GM12874 (cell line): ENCODE results near the gene ZNRF3.

ENCODE experiments used
- TF ChIP-seq, protein P1 (sequence below): IDR thresholded peaks from 2 replicates; pipeline ENCODE4 v1.5.1; 2011; ENCODE audit warnings: low read depth, mild to moderate bottlenecking, control low read depth, low read length, moderate library complexity; ENCODE audit not compliant: insufficient read depth

ZNRF3 gene

DNA sequence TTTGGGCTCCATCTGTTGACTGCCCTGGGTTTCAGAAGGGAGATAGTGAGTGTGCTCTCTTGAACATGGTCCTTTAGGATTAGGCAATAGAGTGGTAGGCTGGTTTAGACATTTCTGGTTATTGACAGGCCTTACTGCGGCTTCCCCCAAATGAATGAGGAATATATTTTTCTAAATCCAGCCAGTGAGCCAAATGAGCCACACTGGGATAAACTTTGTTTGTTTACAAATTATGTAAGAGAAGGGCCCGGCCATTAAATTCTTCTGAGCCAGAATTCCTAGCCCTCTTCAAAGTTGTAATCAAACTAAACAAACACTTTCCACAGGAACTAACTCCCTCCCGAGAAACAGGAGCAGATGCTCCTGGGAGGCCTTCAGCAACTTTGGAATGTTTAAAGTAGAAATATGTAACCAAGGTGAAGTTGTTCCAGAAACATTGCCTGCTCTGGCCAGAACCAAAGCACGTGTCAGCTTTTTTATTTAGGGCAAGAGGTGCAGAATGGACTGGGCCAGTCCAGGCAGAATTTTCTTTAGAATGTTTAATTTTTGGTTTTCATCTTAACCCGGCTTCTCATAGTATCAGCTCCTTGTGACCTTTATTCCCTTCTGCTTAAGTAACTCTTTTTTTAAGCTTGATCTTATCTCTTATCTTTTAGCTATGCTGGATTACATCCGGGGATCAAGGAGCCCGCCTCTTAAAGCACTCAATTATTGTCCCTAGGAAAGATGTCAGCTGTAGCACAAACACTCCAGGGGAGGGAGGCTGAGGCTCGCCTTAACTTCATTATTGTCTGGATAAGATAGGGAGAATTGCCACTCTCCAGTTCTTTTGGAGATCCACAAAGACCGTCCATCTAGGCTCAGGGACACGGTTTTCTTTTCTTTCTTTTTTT is 28.7 kb downstream of the ZNRF3 start:
- TF ChIP-seq, protein P1, sequence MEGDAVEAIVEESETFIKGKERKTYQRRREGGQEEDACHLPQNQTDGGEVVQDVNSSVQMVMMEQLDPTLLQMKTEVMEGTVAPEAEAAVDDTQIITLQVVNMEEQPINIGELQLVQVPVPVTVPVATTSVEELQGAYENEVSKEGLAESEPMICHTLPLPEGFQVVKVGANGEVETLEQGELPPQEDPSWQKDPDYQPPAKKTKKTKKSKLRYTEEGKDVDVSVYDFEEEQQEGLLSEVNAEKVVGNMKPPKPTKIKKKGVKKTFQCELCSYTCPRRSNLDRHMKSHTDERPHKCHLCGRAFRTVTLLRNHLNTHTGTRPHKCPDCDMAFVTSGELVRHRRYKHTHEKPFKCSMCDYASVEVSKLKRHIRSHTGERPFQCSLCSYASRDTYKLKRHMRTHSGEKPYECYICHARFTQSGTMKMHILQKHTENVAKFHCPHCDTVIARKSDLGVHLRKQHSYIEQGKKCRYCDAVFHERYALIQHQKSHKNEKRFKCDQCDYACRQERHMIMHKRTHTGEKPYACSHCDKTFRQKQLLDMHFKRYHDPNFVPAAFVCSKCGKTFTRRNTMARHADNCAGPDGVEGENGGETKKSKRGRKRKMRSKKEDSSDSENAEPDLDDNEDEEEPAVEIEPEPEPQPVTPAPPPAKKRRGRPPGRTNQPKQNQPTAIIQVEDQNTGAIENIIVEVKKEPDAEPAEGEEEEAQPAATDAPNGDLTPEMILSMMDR: no peak

DNA sequence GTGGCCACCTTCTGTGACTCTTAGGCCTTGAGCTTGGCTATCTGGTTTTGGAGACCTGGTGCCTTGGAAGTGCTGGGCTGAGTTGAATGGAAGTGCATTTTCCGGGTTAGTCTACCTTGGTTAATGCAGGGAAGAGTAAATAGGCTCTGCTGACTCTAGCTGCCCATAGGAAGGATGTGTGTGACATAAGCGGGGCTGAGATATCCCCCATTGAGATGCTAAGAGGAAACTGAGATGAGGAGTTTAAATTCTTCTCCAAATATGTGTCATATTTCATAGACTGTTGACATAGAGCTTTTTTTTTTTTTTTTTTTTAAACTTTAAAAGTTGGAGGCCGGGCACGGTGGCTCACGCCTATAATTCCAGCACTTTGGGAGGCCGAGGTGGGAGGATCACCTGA is 30.8 kb downstream of the ZNRF3 start:
- TF ChIP-seq, protein P1: no peak

DNA sequence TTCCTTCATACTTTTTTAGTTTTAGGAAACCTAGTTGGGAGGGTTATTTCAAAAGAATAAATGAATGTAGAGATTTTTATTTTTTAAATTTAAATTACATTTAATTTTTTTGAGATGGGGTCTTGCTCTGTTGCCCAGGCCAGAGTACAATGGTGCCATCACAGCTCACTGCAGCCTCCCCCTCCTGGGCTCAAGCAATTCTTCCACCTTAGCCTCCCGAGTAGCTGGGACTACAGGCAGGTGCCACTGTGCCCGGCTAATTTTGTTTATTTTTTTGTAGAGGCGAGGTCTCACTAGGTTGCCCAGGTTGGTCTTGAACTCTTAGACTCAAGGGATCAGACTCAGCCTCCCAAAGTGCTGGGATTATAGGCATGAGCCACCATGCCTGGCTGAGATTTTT is 32.6 kb downstream of the ZNRF3 start:
- TF ChIP-seq, protein P1: no peak

DNA sequence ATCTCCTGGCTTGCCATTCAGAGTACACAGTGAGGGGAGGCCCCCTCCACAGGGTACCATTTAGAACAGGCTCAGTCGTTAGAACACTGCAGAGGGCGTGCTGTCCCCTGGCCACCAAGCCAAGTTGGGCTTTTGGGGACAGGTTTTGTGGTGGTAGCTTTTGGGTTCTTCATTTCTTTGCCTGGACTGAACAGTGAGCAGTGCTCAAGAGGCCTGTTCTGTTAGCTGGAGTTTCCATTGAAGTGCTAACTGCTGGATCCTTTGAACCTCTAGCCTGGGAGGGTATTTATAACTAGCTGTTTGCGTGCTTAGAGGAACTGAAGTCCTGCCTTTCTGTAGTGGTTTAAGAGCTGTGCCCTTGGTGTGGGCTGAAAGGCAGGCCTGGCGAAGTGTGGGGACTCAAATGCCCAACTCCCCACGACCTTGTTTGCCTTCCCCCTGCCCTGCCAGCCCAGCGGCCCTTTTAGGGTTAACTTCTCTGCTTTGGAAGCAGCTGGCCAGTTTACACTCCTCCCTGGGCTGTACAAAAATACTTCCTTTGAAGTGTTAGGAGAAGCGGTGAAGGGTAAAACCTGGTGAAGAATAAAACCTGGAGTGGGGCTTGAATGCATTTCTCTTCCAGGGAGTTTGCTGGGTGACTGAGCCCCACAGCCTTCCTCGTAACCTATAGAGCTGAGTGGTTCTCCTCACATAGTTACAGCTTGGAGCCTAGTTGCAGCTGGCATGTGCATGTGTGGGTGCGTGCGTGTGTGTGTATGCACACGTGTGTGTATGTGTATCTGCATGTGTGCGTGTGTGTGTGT is 34.6 kb downstream of the ZNRF3 start:
- TF ChIP-seq, protein P1: no peak

DNA sequence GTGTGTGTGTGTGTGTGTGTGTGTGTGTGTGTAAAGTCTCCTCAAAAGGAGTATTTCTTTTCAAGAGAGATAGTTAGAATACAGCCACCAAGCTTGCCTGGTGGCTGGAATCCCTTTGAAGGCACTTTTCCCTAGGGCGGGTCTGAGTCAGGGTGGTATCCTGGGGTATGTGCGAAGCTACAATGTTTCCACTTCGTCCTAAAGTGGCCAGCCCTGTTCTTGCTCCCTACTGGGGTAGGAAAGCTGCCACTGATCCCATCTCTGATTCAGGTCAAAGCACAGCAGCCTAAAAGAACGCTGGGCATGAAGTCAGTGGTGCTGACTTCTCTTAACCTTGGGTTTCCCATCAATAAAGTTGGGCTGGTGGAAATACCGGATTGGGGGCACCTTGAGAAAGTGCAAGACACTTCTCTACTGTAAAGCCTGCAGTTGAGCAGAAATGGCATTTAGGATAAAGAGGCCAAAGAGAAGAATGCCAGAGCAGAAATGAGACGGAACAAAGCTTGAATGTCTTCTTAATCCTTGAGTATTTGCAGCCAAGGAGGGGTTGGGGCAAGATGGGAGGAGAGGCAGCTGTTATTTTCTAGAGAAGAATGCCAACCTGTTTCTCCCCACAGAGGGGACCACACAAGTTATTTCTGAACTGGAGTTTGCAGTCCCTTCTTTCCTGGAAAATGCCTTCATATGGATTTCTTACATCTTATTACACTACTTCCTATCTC is 35.3 kb downstream of the ZNRF3 start:
- TF ChIP-seq, protein P1: no peak

DNA sequence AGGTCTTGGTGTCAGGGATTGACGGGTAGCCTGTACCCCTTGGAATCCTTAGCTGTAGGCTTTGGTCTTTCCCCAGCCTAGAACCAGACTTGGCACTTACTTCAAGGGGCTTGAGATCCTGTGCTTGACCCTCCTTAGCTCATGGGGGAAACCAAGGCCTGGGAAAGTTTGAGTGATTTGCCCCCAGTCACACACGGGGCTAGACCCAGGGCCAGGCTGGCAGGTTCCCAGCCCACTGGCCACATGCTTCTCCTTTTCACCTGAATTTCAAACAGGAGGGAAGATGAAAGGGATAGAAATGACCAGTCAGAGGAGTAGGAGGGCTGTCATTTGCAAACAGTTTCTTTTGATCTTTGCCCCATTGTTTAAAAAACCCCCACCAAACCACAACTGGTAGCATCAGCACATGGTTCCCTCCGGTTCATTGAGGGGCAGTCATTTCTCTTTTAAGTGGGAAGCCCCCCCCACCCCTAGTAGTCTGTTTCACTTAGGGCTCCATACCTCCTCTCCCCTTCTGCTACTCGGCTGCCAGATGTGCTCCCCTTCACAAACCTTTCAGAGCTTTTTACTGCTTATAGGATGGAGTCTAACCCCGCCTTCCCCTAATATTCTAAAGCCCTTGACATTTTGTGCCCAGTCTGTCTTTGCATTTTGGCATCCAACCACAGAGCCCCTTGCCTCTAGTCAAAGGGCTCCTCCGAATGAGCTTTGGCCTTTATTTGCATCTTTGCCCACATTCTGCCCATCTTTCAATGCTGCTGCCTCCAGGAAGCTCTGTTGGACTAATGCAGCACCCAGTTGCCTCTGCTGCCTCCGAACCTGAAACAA is 37.6 kb downstream of the ZNRF3 start:
- TF ChIP-seq, protein P1: no peak
